Heart left ventricle (tissue), 13 donors: Measurements from ENCODE around the gene KRT39.

ENCODE experiments used
- POLR2A ChIP-seq, 2 donors: fragments of 450-650 bp; IDR thresholded peaks; one replicate each; pipeline ENCODE4 v1.6.1; 2017; ENCODE audit warnings: antibody characterized with exemption in 2 of 2, mild to moderate bottlenecking in 2 of 2, moderate library complexity in 2 of 2
- TF ChIP-seq, protein P1 (sequence below), 12 donors: fragments of 200-600 bp; sonication (generic) in 4 of 12; IDR thresholded peaks; one replicate each; pipeline versions ENCODE4 v1.5.0 to v1.8.0; 2018 to 2022; ENCODE audit warnings: antibody characterized with exemption in 12 of 12, mild to moderate bottlenecking in 5 of 12
- donor health status: ischemic (EF 13 %, LVEDD 7.1; RV severe dilation, severe dysfunction).
- donor health status: DM: no; HTN: yes; CAD: no.
- donor health status: DM: no; HTN: no; CAD: no.
- donor health status: ischemic (EF 25% LVEDD 6.9; RV normal size, moderate dysfunction).
- donor health status: ischemic (EF 25% LVEDD 5.7; RV mildly dilated, moderate dysfunction).
- donor health status: ischemic (EF 35%, LVEDD 5.7; RV mildly dilated, moderate dysfunction).
- donor health status: nonischemic (EF 11% LVEDD 7.7; RV severe dilation, severe dysfunction).
- donor health status: DM: yes; HTN: yes; CAD: no.
- donor health status: PGD.
- donor health status: ischemic (EF 29% LVEDD 5.4; RV normal size, mild dysfunction).
- donor health status: nonischemic (EF 23%, LVEDD 6.1; RV moderate dilation, normal function).

DNA sequence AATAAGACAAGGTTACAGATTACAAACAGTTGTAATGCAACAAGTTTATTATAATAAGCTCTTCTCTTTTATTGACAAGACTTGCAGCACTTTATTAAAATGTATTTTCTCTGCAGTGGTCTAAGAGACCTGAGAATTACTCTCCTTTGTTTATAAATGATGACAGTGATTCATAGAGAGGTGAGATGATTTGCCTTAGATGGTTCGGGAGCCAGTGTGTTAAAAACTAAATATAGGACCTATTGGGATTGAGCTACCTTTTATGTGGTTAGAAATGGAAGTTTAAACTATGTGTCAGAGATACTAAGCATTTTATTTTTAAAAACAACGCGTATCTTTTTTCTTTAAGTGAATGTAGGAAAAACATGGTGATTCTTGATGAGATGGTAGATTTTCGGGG is 30.1 kb upstream of the KRT39 start:
- TF ChIP-seq, protein P1, sequence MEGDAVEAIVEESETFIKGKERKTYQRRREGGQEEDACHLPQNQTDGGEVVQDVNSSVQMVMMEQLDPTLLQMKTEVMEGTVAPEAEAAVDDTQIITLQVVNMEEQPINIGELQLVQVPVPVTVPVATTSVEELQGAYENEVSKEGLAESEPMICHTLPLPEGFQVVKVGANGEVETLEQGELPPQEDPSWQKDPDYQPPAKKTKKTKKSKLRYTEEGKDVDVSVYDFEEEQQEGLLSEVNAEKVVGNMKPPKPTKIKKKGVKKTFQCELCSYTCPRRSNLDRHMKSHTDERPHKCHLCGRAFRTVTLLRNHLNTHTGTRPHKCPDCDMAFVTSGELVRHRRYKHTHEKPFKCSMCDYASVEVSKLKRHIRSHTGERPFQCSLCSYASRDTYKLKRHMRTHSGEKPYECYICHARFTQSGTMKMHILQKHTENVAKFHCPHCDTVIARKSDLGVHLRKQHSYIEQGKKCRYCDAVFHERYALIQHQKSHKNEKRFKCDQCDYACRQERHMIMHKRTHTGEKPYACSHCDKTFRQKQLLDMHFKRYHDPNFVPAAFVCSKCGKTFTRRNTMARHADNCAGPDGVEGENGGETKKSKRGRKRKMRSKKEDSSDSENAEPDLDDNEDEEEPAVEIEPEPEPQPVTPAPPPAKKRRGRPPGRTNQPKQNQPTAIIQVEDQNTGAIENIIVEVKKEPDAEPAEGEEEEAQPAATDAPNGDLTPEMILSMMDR (IDR thresholded peaks at IDR 0.05) = no peak
- no peak for TF ChIP-seq POLR2A (IDR thresholded peaks at IDR 0.05)
